Thyroid gland (tissue), 4 donors: ENCODE measurements around the gene KCNH5.

Experiments
- POLR2A ChIP-seq, 2 donors: fragments of 450-650 bp; IDR thresholded peaks; one replicate each; pipeline ENCODE4 v1.6.1; 2017; ENCODE audit warnings: antibody characterized with exemption in 2 of 2, mild to moderate bottlenecking in 2 of 2, moderate library complexity in 1 of 2
- TF ChIP-seq, protein P1 (sequence below), 6 experiments: fragments of 200-600 bp in 3 of 6; fragments of 450-650 bp in 3 of 6; sonication (generic) in 3 of 6; IDR thresholded peaks; one replicate each; pipeline ENCODE4 v1.5.1; 2016 to 2019; ENCODE audit warnings: antibody characterized with exemption in 6 of 6, mild to moderate bottlenecking in 2 of 6, inconsistent platforms in 1 of 6, moderate library complexity in 1 of 6

- TF ChIP-seq POLR2A (IDR thresholded peaks at IDR 0.05) = no peak
- TF ChIP-seq, protein P1, sequence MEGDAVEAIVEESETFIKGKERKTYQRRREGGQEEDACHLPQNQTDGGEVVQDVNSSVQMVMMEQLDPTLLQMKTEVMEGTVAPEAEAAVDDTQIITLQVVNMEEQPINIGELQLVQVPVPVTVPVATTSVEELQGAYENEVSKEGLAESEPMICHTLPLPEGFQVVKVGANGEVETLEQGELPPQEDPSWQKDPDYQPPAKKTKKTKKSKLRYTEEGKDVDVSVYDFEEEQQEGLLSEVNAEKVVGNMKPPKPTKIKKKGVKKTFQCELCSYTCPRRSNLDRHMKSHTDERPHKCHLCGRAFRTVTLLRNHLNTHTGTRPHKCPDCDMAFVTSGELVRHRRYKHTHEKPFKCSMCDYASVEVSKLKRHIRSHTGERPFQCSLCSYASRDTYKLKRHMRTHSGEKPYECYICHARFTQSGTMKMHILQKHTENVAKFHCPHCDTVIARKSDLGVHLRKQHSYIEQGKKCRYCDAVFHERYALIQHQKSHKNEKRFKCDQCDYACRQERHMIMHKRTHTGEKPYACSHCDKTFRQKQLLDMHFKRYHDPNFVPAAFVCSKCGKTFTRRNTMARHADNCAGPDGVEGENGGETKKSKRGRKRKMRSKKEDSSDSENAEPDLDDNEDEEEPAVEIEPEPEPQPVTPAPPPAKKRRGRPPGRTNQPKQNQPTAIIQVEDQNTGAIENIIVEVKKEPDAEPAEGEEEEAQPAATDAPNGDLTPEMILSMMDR (IDR thresholded peaks at IDR 0.05) = no peak
These were observed 64.6 kb downstream of the KCNH5 start for GRCh38 chr14:62980693-62981092.
